Measurements from ENCODE around the gene GNAO1.

GRCh38 chr16:56198006-56198754 is 6.9 kb downstream of the GNAO1 start:
- no peak for TF ChIP-seq CTCF (IDR thresholded peaks at IDR 0.05)
- TF ChIP-seq POLR2A (IDR thresholded peaks at IDR 0.05), result no peak
- TF ChIP-seq EP300 (IDR thresholded peaks at IDR 0.05), result no peak
